Activated CD4-positive, alpha-beta T cell treated with anti-CD3 and anti-CD28 coated beads, Interleukin-2, amount 50 U/mL, for 4 hours (primary cell): ENCODE results near the gene FYCO1.

Source experiments
- DNase-seq, 2 experiments: peaks; one replicate each; pipeline ENCODE4 v3.0.0-alpha.2; 2020

Gene FYCO1

DNA sequence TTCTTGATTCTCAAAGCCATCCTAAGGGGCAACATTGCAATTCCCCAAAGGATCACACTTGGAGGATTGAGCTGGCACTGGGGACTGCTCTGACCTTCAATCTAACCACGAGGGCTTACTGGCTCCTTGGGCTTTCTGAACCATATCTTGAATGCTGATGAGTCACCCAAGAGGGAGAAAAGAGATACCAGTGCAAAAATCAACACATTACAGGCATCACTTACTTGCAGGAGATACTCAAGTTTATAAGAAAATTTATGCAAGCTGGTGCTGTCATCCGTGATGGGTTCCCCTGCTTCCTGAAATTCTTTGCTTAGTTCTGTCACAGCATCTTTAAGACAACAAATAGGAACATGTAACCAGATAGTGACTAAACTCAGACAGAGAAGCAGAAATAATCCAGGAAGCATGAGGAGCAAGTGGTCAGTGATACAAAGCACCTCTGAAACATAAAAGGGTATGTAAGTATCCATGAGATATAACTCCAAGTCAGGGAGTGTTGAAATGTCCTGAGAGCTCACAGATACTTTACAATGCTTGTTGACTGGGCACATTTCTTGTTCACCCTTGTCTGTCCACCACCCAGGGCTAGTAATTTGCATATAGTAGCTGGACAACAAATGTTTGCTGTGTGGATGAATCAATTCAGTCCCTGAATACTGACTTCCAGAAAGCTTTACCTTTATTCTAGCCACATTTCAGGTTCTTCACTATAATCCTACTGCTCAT lies 14.1 kb downstream of the FYCO1 start:
- no peak for DNase-seq

DNA sequence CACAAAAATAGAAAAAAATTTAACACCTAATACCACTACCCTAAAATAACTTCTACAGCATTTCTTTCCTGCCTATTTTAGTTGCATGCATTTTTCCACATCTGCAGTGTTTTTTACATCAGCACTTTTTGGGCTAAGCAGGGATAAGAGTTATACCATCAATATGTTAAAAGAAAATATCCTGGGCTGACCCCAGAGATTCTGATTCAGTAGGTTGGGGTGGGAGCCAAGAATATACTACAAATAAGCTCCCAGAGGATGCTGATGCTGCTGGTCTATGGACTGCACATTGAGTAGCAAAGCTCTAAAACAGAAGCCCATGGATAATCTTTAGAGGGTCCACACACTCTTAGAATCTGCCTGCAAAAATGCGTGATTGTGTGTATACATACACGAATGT lies 14.8 kb downstream of the FYCO1 start:
- no peak for DNase-seq

DNA sequence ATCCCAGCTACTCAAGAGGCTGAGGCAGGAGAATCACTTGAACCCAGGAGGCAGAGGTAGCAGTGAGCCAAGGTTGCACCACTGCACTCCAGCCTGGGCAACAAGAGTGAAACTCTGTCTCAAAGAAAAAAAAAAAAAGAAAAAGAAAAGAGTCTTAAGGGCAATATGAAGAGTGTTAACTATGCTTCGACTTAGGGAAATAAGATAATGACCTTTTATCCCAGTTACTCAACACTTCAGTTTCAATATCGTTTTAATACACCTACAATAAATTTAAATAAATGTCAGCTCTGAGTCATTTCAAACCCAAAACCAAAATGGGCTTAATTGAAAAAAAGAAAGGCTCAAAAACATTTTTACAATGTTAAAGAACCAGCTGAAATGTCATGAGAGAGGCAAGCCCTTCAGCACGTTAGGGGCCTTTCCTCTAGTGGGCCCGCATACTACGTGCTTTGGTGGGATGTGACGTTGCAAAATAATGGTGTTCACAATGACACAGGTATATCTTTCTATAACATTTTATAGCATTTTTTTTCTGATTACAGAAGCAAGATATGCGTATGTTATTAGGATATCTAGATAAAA lies 15.3 kb downstream of the FYCO1 start:
- DNase-seq, result no peak

DNA sequence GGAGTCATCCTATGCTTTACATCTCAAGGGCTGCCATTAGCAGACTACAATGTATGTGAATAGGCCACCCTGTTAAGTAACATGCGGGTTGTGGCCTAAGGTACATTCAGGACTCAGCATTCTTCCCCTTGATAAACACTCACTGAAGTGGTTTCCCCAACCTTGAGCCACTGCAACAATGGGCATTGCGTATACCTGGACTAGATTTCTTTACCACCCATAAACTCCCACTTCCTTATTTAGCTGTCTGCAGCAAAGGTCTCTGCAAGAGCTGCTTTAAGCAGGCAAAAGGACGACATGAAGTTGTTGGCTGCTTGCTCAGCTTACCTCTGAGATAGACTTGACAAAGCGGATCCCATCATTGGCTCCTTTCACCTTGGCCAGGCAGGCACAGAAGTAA lies 16.2 kb downstream of the FYCO1 start:
- DNase-seq, result no peak

DNA sequence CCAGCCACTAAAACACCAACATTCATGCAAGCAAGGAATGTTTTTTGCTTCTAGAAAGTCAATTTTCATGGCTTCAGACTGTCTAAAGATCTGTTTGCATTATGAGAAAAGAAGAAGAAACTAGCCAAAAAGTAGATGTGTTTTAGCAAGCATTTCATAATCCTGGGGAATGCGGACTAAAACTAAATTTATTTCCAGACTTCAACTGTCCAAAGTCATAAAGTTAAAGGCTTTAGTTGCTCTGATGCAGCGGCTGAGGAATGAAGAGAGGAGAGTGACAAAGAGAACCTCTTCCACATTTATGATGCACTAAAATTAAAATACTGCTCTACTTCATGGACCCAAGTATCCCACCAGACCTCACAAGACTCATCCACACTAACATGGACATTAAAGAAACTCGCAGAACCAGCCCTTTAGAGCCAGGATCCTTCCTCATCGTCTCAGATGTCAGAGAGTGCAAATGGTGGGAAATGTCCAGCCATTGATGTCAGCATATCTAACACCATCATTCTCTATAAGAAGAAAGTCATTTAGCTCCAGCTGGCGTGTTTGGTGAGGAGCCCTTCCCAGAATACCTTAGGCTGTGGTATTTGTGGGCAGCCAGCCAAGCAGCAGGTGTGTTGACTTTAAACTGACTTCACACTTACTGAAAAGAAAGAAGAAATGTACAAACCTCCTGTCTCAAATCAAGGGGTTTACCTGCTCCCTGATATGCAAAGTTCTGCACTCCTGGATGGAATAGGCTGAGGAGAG lies 17.4 kb downstream of the FYCO1 start:
- DNase-seq, result peak; percentile 37 to 43

DNA sequence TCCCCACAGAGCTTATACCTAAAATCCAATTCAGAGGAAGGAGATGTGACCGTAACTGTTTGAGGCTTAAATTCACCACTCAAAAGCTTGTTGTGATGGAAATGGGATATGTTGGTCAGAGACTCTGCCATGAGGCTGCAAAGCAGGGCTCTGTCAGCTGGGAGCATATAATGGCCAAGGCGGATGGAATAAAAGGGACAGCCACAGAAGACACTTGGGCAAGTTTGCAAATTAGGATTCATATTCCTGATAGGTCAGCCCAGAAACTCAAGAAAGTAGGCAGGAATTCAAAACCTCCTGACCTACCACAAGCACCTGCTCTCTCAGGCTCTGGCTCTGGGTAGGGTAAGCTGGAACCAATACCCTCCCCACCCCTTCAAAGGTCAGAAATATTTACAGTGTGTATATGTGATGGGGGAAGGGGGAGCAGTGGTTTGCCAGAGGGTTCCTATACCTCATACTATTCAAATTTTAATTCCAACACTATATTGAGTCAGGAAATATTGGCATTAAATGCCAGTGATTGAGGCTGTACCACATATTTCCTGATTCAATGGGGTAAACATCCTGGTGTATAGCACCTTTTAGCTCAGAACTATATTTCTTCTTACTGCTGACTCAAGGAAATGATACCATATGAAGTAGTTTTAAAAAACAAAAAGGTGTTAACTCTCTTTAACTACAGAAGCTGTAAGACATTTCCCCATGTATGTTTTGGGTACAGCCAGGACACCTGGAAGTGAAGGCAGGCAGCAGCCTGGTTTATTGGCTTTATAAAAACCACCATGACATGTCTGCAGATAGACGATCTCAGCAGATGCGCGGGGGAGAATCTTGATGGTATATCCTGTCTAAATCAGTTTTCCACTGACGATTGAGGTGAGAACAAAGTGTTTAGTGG lies 19.2 kb downstream of the FYCO1 start:
- peak; percentile 25 to 26 for DNase-seq

DNA sequence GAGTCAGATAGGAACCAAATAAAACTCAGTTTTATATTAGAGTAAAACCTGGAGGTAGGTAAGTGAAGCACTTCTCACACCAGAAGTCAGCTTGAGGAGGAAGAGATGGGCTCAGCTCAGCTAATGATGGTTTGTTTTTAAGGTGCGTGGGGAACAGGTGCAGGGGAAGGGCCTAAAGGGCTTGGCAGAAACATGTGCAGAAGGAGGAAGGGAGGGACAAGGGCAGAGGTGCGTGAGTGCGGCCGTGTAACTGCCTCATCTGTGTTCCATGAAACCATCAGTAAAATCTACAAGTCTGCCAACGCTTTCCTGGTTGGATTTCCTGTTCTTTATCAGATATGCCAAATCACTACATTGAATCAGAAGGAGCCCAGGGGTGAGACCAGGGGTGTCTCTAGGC lies 19.9 kb downstream of the FYCO1 start:
- DNase-seq, result no peak

DNA sequence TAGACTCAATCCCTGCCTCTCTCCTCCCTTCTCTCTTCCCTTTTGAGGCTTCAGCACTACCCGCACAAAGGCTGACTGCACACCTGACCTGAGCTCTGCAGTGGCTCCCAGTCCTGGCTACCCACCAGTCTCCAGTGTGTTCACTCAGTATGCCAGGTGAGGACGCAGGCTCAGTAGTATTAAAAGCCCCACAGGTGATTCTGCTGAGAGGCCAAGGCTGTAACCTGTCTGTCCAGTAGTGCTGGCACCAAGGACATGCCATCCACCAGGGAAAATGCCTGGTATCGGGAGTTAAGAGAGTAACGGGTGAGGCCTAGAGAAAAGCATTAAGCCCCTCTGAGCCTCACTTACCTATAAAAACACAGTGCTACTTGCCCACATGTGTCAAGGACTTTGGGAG lies 20.9 kb downstream of the FYCO1 start:
- DNase-seq, result no peak

DNA sequence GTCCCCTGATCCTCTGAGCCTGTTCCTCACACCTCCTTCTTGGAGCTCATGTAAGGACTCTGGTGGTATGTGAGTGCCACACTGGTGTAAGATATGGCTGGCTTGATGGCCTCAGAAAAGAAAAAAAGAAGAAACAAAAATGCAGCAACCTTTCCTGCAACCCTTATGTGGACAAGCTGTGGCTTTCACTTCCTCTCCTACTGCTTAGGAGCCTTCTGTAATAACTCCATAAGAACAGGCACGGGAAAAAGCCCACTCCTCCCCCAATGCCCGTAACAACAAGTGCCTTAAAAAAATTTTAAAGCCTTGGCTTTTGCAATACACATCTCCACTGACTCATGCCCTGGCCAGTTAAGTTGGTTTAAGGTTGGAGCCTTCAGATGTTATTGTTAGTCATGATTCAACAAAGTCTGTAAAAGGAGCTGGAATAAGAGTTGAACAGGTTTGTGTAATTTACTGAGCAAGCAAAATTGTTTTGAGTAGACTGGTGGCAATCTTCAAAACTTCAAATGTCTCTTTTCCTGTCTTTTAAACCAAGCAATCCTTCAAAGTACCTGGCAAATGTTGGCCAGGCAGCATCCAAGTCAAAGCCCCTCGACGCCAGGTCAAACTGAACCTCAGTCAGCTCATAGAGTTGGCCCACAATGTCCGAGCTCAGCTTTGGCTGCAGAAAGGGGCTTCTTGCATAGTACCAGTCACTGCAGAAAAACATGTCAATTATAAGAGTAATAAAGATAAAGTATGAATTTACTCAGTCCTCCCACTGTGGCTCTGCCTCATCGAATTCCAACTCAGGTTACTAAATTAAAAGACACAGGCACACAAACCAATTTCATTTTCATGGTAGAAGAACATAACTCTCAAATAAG lies 22.9 kb downstream of the FYCO1 start:
- DNase-seq, result no peak

DNA sequence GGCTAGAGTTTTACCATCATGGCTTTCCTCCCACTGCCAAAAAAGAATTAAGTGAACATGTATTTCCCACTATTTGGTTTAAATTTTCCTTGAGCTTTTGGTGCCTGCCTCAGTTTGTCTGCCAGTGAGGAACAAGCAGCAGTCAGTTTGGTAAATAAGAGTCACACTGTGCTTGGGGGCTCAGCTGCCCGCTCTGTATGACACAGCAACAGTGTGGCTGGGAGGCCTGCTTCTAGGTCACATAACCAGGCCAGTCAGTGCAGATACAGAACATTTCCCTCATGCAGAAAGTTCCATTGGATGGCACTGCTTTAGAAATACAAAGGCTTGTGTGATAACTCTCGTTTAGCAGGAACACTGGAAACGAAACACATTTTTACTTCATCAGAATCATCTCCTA lies 25.7 kb downstream of the FYCO1 start:
- no peak for DNase-seq

DNA sequence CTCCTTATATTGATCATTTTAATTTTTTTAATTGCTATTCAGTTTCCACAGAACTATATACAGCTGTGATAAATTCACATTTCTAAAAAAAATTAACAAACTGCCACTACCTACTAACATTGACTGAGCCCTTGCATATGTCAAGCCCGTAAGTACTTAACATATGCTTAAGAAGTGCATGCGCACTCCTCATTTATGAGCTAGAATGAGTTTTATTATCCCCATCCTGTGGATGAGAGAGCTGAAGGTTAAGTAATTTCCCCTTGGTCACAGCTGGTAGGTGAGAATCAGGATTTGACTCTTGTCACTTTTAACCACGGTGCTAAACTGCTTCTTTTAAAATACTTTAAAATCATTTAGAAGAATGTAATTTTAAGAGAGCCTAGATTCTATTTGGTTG lies 26.5 kb downstream of the FYCO1 start:
- no peak for DNase-seq

DNA sequence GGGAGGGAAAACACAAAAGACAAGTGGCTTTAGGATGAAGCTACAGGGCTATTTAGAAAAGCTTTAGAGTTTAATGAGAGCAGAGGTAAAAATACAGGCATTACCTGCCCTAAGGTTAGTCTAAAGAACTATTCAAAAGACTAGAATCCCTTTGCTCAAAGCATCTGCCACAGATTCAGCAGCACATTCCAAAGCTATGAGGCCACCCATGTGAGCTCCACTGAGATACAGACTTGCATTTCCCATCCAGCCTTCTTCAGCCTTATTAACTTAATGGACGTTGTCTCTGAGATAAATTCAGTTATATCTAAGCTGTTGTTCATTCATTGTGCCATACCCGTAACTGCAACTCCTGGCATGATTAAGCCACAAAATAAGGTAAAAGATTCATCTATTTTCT lies 26.9 kb downstream of the FYCO1 start:
- no peak for DNase-seq

DNA sequence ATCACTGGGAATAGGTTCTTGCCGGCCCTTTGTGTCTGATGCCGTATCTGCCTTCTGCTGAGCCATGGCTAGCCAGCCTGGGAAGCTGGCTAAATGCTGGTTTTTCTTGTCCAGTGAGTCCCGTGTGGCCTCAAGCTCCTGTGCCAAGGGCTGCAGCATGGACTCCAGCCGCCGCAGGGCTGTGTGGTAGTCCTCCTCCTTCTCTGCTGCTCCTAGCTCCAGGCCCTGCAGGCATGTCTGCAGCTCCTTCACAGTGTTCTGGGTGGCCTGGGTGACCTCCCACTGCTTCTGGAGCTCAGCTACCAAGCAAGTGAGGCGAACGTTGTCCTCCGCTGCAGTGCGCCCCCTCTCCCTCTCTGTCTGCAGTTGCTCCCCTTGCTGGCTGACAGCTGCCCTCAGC lies 27.5 kb downstream of the FYCO1 start:
- no peak for DNase-seq

DNA sequence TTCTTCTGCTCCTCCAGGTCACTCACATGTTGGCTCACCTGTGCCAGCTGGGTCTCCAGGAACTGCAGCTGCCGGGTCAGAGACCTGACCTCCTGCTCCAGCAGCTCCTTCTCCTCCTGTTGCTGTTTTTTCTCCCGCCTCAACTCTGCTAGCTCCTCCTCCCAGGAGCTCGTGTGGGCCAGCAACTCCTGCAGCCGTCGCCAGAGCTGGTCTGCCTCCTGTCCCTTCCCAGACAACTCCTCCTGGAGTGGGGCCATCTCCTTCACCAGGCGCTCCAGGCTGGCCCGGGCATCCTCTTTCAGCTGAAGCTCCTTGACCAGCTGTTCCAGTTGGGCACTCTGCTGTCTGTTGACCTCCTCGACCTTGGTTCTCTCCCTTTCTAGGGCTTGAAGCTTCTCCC lies 27.9 kb downstream of the FYCO1 start:
- no peak for DNase-seq

DNA sequence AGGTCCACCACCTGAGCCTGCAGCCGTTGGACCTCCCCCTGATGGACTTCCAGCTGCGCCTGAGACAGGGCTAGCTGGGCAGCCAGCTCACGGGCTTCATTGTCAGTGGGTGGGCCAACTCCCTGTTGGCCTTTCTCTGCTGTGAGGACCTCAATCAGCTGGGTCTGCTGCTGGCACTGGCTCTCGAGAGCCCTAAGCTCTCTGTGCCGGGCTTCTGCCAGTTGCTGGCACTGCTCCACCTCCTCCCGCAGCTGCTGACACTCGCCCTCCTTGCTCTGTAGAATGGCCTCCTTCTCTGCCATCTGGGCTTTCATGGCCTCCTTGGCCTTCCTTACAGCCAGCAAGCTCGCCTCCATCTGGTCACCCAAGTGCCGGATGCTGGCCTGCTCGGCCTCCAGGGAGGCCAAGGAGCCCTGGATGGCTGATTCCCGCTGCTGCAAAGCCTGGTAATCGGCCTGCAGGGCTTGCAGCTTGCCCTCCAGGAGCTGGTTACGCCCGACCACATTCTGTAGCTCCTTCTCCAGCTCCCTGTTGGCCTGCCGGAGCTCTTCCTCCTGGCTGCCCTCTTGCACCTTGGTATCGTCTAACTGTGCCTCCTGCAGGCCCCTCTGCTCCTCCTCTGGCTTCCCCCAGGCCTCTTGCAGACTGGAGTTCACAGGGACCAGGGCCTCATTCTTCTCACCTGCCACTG lies 28.5 kb downstream of the FYCO1 start:
- DNase-seq, result no peak

DNA sequence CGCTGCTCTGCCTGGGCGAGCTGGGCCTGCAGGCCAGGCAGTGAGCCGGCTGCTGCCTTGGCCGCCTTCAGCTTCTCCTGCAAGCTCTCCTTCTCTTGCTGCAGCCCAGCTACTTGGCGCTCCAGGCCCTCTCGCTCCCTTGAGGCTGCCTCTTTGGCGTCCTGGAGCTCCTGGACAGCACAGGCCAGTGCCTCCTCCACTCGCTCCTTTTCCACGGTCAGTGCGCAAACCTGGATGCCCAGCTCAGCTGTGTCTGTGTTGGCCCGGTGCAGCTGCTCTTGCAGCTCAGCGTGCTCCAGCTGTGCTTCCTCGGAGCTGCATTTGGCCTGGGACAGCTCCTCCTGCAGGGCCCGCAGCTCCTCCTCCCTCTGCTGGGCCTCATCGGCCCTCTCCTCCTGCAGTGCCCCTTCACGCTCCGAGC lies 29.2 kb downstream of the FYCO1 start:
- DNase-seq, result no peak

DNA sequence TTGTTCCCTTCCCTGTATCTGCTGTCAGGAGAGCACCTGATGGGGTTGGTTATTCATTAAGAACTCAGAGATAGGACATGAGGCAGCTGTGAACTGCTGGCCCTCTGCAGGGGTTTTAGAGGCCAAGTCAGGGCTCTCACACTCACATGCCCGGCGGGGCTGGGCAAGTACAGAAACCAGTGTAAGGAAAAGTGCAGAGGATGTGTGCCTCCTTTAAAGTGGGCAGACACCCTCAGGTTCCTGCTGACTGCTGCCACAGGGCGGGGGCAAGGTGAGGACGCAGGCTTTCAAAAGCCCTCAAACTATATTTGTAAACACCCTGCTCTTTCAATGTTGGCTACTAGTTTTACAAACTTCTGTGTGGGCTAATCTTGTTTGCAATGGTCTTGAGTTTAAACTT lies 30.0 kb downstream of the FYCO1 start:
- no peak for DNase-seq

DNA sequence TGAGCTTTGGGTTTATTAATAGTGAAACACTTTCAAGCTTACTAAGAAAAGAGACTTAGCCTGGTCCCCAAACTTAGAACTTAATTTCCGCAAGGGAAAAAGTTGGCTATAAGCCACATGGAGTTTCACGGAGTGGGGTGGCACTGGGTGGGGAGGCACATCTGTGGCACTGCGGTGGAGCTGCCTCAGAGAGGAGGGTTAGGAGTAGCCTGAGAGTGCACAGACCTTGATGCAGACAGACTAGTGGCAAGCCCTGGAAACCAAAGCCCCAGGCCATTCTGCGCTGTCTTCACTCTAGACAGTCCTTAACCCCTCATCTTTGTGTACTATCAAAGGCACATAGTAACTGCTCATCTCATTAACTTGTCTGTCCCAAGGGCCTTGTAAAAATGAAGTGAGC lies 30.4 kb downstream of the FYCO1 start:
- DNase-seq, result no peak

DNA sequence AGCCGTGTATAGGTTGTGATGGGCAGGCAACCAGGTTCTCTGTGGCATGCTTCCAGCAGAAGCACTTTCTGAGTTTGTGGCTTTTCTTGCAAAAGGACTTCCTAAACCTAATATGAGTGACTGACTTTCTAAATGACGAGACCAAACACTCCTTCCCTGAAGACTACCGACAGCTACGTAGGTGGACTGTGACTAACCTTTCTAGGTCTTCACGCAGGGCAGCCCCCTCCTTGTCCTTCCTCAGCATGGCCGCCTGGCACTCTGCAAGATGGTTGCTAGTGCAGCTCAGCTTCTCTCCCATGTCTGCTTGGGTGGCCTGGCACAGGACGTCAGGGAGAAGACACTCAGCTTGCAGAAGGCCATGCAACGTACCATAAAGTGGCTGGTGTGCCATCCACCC lies 31.5 kb downstream of the FYCO1 start:
- peak; percentile 28 to 33 for DNase-seq

DNA sequence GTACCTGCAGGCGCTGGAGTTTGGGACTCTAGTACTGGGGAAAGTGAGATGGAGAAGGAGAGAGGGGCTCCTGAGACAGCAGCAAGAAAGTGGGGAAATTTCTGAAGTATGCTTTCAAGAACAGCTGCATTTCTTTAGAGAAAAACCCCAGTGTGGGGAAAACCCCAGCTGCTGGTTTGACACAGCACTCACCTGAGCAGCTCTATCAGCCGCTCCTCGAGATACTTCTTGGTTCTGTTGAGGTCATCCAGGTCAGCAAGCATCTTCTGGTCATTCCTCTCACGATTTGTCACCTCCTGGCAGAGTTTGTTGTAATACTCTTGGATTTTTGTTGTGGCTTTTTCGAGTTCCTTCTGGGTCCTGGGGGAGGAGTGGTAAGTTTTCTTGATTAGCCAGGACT lies 33.6 kb downstream of the FYCO1 start:
- DNase-seq, result no peak

DNA sequence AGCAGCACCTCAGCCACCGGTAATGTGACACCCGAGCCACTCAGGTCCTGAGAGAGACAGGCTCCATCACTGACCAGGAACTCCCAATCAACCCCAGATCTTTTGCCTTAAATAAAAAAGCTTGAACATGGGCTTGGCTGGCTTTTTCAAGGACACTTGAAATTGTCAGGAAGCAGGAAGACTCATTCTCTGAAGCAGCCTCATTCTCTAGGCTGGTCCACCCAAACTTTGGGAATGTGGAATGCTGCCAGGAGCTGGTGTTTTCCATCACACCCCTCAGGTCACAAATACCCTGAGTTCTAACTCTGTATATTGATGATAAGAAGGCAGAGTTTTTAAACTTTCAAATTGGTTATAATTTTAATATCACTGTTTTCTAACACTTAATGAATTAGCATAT lies 35.3 kb downstream of the FYCO1 start:
- DNase-seq, result no peak

DNA sequence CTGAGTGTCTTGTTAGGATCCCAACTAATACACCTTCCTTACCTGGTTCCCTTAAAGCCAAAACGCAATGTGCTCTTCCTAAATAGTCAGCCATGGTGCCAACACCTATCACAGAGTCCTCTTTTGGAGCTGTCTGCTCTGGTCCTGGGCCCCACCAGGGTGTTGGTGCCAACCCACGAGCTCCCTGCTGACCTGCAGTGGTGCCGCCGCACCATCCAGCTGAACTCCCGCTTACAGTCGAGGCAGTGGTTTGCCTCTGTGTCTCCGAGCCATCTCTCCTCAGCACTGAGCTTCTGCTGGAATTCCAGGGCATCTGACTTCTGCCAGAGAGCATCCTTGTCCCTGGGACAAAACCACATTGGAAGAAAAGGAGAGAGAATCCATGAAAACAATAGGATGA lies 36.4 kb downstream of the FYCO1 start:
- DNase-seq, result no peak
